HEK293 (cell line): ENCODE measurements around the gene EYS.

ENCODE experiments used
- CTCF ChIA-PET: fragments of 350-600 bp; formaldehyde crosslinking; extraction: SDS; loops from one replicate; lab custom pipeline; 2021; ENCODE audit warnings: antibody characterized with exemption; lab: Yijun Ruan, JAX
- POLR2A ChIA-PET: fragments of 300-600 bp; formaldehyde crosslinking; extraction: SDS; loops from one replicate; lab custom pipeline; 2020; ENCODE audit warnings: antibody characterized with exemption, inconsistent platforms; lab: Yijun Ruan, JAX
- H3K27ac ChIP-seq: fragments of 200-500 bp; sonication (Bioruptor generic); 2 replicates; pipeline ENCODE4 v1.5.1; 2014; ENCODE audit warnings: low read depth, low read length, control low read depth, inconsistent platforms; ENCODE audit errors: extremely low read depth
- H3K36me3 ChIP-seq, 2 experiments: fragments of 200-500 bp in 1 of 2; sonication (Bioruptor generic) in 1 of 2; 1 replicate in 1 of 2; 2 replicates in 1 of 2; pipeline ENCODE4 v1.5.1; 2014 to 2017; ENCODE audit warnings: inconsistent platforms in 2 of 2, low read length in 2 of 2; ENCODE audit not compliant: control insufficient read depth in 2 of 2, insufficient read depth in 1 of 2
- H3K4me1 ChIP-seq: fragments of 200-500 bp; sonication (Bioruptor generic); 2 replicates; pipeline ENCODE4 v1.5.1; 2014; ENCODE audit warnings: mild to moderate bottlenecking, low read length, inconsistent platforms; ENCODE audit not compliant: control insufficient read depth, insufficient read depth
- H3K4me3 ChIP-seq: 2 replicates; pipeline ENCODE4 v1.5.1; 2011; ENCODE audit warnings: low read depth, mild to moderate bottlenecking, control low read depth, low read length, moderate library complexity
- H3K9me3 ChIP-seq: fragments of 200-500 bp; sonication (Bioruptor generic); 2 replicates; pipeline ENCODE4 v1.5.1; 2014; ENCODE audit warnings: low read depth, low read length, inconsistent platforms; ENCODE audit not compliant: control insufficient read depth, insufficient read depth
- KLF1 ChIP-seq: fragments of 450-650 bp; formaldehyde crosslinking; IDR thresholded peaks from 2 replicates; pipeline ENCODE4 v1.5.1; 2016; ENCODE audit warnings: missing biosample characterization, missing genetic modification characterization
- KLF8 ChIP-seq: fragments of 450-650 bp; formaldehyde crosslinking; IDR thresholded peaks from 2 replicates; pipeline ENCODE4 v1.5.1; 2016; ENCODE audit warnings: missing biosample characterization, missing genetic modification characterization
- REST ChIP-seq: fragments of 450-650 bp; formaldehyde crosslinking; IDR thresholded peaks from 2 replicates; pipeline ENCODE4 v1.5.1; 2016; ENCODE audit warnings: missing biosample characterization, missing genetic modification characterization
- ZBTB48 ChIP-seq: fragments of 450-650 bp; formaldehyde crosslinking; IDR thresholded peaks from 2 replicates; pipeline ENCODE4 v1.5.1; 2016; ENCODE audit warnings: missing biosample characterization, missing genetic modification characterization
- ZBTB49 ChIP-seq: fragments of 450-650 bp; formaldehyde crosslinking; IDR thresholded peaks from 2 replicates; pipeline ENCODE4 v1.5.1; 2016; ENCODE audit warnings: missing biosample characterization, missing genetic modification characterization, low read depth
- ZNF146 ChIP-seq: fragments of 450-650 bp; formaldehyde crosslinking; IDR thresholded peaks from 2 replicates; pipeline ENCODE4 v1.5.1; 2016; ENCODE audit warnings: missing biosample characterization, missing genetic modification characterization
- ZNF433 ChIP-seq: fragments of 450-650 bp; formaldehyde crosslinking; IDR thresholded peaks from 2 replicates; pipeline ENCODE4 v1.5.1; 2016; ENCODE audit warnings: missing biosample characterization, missing genetic modification characterization, low read depth
- ZNF521 ChIP-seq: fragments of 450-650 bp; formaldehyde crosslinking; IDR thresholded peaks from 2 replicates; pipeline ENCODE4 v1.5.1; 2017; ENCODE audit warnings: missing biosample characterization, mild to moderate bottlenecking, missing genetic modification characterization
- ZNF654 ChIP-seq: fragments of 450-650 bp; formaldehyde crosslinking; IDR thresholded peaks from 2 replicates; pipeline ENCODE4 v1.5.1; 2016; ENCODE audit warnings: low read depth, missing biosample characterization, missing genetic modification characterization
- ZNF707 ChIP-seq: fragments of 450-650 bp; formaldehyde crosslinking; IDR thresholded peaks from 2 replicates; pipeline ENCODE4 v1.5.1; 2016; ENCODE audit warnings: missing biosample characterization, missing genetic modification characterization
- ZNF776 ChIP-seq: fragments of 450-650 bp; formaldehyde crosslinking; IDR thresholded peaks from 2 replicates; pipeline ENCODE4 v1.5.0; 2017; ENCODE audit warnings: missing biosample characterization, missing genetic modification characterization, borderline replicate concordance
- TF ChIP-seq, protein P1 (sequence below): fragments of 450-650 bp; formaldehyde crosslinking; IDR thresholded peaks from 2 replicates; pipeline ENCODE4 v1.5.1; 2016; ENCODE audit warnings: missing biosample characterization, missing genetic modification characterization

The EYS gene

DNA sequence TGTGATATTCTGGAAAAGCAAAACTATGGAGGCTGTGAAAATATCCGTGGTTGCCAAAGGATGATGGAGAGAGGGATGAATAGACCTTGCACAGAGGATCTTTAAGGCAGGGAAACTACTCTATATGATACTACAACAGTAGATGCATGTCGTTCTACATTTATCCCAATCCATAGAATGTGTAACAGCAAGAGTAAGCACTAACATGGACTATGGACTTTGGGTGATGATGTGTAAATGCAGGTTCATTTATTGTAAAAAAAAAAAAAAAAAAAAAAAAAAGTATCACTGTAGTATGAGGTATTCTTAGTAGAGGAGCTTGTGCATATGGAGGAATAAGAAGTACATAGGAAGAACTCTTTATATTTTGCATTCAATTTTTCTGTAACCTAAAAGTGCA lies 1563.9 kb downstream of the EYS start:
- Histone ChIP-seq H3K4me1 (no peaks in the 10 kb centered on the region), H3K4me3 (no peak overlapping the region), H3K36me3 (no peaks in the 10 kb centered on the region), H3K9me3 (no peaks in the 10 kb centered on the region), H3K27ac (no peak overlapping the region)
- ChIA-PET CTCF (interaction anchor here (0.5 to 1.0 kb wide), 2 partner anchors 187 to 820 kb away, joined by 3 read pairs; no protein-coding TSS in a partner anchor), POLR2A (no interaction called here)
- TF ChIP-seq ZNF433 (tag by site-specific recombination): no peak
- TF ChIP-seq ZNF654 (tag by site-specific recombination): no peak
- no peak for TF ChIP-seq ZNF707 (tag by site-specific recombination)
- TF ChIP-seq ZNF521: no peak

DNA sequence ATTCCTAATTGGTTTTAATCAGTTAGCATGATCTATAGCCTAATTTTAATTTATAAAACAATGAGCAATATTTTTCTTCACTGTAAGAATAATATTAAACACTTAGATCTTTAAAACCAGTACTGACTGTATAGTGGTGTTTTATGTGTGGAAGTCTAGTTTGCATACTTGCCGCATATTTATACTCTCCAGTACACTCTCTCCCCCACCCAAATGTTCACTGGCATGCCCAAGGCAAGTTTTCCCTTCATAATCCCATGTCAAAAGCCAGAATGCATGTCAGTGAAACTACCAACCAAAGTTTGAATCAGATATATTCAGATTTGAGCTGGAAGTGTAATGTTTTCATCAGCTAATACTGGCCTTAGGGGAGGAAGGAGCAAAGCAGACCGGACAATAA lies 1565.3 kb downstream of the EYS start:
- ChIA-PET POLR2A (no interaction called here), CTCF (no interaction called here)
- H3K36me3 ChIP-seq: no peaks in the 10 kb centered on the region
- no peaks in the 10 kb centered on the region for H3K9me3 ChIP-seq
- TF ChIP-seq ZNF776 (tag by site-specific recombination) (no peak), REST (tag by site-specific recombination) (no peak), ZNF146 (tag by site-specific recombination) (no peak), ZBTB49 (tag by site-specific recombination) (no peak), ZBTB48 (tag by site-specific recombination) (no peak), KLF1 (tag by site-specific recombination) (no peak), KLF8 (tag by site-specific recombination) (no peak)
- TF ChIP-seq, protein P1, sequence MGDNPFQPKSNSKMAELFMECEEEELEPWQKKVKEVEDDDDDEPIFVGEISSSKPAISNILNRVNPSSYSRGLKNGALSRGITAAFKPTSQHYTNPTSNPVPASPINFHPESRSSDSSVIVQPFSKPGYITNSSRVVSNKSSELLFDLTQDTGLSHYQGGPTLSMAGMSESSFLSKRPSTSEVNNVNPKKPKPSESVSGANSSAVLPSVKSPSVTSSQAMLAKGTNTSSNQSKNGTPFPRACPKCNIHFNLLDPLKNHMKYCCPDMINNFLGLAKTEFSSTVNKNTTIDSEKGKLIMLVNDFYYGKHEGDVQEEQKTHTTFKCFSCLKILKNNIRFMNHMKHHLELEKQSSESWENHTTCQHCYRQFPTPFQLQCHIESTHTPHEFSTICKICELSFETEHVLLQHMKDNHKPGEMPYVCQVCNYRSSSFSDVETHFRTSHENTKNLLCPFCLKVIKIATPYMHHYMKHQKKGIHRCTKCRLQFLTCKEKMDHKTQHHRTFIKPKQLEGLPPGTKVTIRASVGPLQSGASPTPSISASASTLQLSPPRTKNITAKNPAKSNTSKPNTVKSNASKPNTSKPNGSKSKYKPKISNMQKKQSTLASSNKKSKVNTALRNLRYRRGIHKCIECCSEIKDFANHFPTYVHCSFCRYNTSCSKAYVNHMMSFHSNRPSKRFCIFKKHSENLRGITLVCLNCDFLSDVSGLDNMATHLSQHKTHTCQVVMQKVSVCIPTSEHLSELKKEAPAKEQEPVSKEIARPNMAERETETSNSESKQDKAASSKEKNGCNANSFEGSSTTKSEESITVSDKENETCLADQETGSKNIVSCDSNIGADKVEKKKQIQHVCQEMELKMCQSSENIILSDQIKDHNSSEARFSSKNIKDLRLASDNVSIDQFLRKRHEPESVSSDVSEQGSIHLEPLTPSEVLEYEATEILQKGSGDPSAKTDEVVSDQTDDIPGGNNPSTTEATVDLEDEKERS: no peak
- H3K27ac ChIP-seq: no peak overlapping the region
- H3K4me1 ChIP-seq: no peaks in the 10 kb centered on the region
- H3K4me3 ChIP-seq: no peak overlapping the region
